ENCODE results near the gene GFI1B. TPM values are rescaled to one million over a fixed set of nuclear protein-coding genes. Genes with fewer than 3 reads are reported as not detected.
A peak's percentile ranks its signal among the peaks of the same experiment; 100 is the strongest.
"Not testable (repeated sequence)": the region's sequence is repeated elsewhere in the genome, so short reads cannot be mapped to it uniquely, and the experiment has no call there.

Gene GFI1B
- total RNA-seq, 2 donors from 2014 or later = not detected

GRCh38 chr9:133037775-133038515 is 59.5 kb downstream of the GFI1B start:
- 88 to 93% methylated on average over 25 of the region's 25 CpGs for WGBS, 2 donors
- Histone ChIP-seq H3K27me3 (no peaks in the 10 kb centered on the region), H3K27ac (no peak overlapping the region), H3K9me3 (no peaks in the 10 kb centered on the region), H3K36me3 (replicated peaks in 1 of 2; ENCODE audit: insufficient read depth in 1 of 2, low read depth in 2 of 2) (peaks cover 0 to 7% of the 10 kb centered on the region in 2 donors), H3K4me1 (peaks cover 6% of the 10 kb centered on the region), H3K4me3 (no peak overlapping the region)
- TF ChIP-seq CTCF (IDR thresholded peaks at IDR 0.05) = no peak
- TF ChIP-seq POLR2A (IDR thresholded peaks at IDR 0.05) = no peak
- intact Hi-C loops (cut with DNase I) = loop anchor here (10.0 kb wide), 1 partner anchor 297 kb away; the partner anchor contains the start of gene SURF6
- DNase-seq = peak in 1 of 4 donors; percentile 3
- ATAC-seq = no peak

- not testable (repeated sequence) for H3K27ac ChIP-seq, H3K27me3 ChIP-seq, H3K4me1 ChIP-seq, H3K9me3 ChIP-seq, H3K4me3 ChIP-seq, ATAC-seq
- DNase-seq = peak; percentile 73 to 85 (median 76)
- 64 to 72% methylated on average over 11 to 12 of the region's 12 CpGs for WGBS, 2 donors
- TF ChIP-seq CTCF (IDR thresholded peaks at IDR 0.05) = peak; percentile 26 to 67 (median 54)
- H3K36me3 ChIP-seq (replicated peaks in 1 of 2; ENCODE audit: insufficient read depth in 1 of 2, low read depth in 2 of 2) = peaks cover 0 to 19% of the 10 kb centered on the region in 2 donors
- intact Hi-C loops (cut with DNase I) = loop anchor here (5.0 kb wide), 1 partner anchor 106 kb away; no protein-coding TSS in a partner anchor
Observed at GRCh38 chr9:133040892-133041479, 62.5 kb downstream of the GFI1B start.

Small RNA genes lying within 50 kb of the gene (microRNA-seq; reads per million reads assigned to microRNA genes)
- 0 to 5.1 reads per million in 2 donors for gene MIR548AW (ENCODE audit: borderline number of aligned reads in 2 of 2, borderline replicate concordance in 2 of 2)

Small RNA genes lying within 50 kb of the gene (small RNA-seq; reads per million reads assigned to genes)
- gene AL593851.1 = not detected
- gene MIR548AW = not detected
- gene RNU7-21P = not detected

Other genes with a start within 250 kb of the GFI1B start
- gene AK8, start 100.4 kb upstream of the GFI1B start, total RNA-seq = under 1 TPM in 1 of 2 donors, not detected in 1; 0.26 TPM
- 1 to 10 TPM in 1 of 2 donors, not detected in 1; 2.3 TPM for gene SPACA9, start 99.8 kb upstream of the GFI1B start, total RNA-seq
- gene TSC1, start 34.1 kb upstream of the GFI1B start, total RNA-seq = 10 to 100 TPM; 44.1 to 47.1 TPM
- gene GTF3C5, start 52.3 kb downstream of the GFI1B start, total RNA-seq = 10 to 100 TPM; 43.1 to 57.7 TPM
- 1,000 to 10,000 TPM; 8,438 to 9,209 TPM for gene CEL, start 83.3 kb downstream of the GFI1B start, total RNA-seq
- 10 to 100 TPM; 27.8 to 64.6 TPM for gene RALGDS, start 142.5 kb downstream of the GFI1B start, total RNA-seq
- 1 to 10 TPM; 5.4 to 9.2 TPM for gene GBGT1, start 185.2 kb downstream of the GFI1B start, total RNA-seq
- gene OBP2B, start 230.6 kb downstream of the GFI1B start, total RNA-seq = not detected